ENCODE data around the gene MYBPH. TPM values are rescaled to one million over a fixed set of nuclear protein-coding genes. Genes with fewer than 3 reads are reported as not detected.

Gene MYBPH
- polyA plus RNA-seq, 2 donors: not detected

- H3K4me1 ChIP-seq (ENCODE audit: control insufficient read depth in 2 of 2, insufficient read depth in 2 of 2, low read length in 1 of 2): no peaks in the 10 kb centered on the region
- no peak overlapping the region for H3K4me3 ChIP-seq (ENCODE audit: low read depth in 1 of 2, low read length in 2 of 2)
- no peak overlapping the region for H3K27ac ChIP-seq (ENCODE audit: low read depth in 2 of 2, low read length in 1 of 2)
- no peaks in the 10 kb centered on the region for H3K27me3 ChIP-seq (ENCODE audit: control insufficient read depth in 1 of 2, insufficient read depth in 2 of 2, low read length in 2 of 2)
- 77 to 85% methylated on average over 7 of the region's 7 CpGs for WGBS, 2 donors
- no peaks in the 10 kb centered on the region for H3K9me3 ChIP-seq (ENCODE audit: control insufficient read depth in 2 of 2, insufficient read depth in 1 of 2, low read depth in 1 of 2, low read length in 1 of 2)
- H3K36me3 ChIP-seq (ENCODE audit: control insufficient read depth in 2 of 2, insufficient read depth in 2 of 2, low read length in 1 of 2): no peaks in the 10 kb centered on the region
Measured at GRCh38 chr1:203146537-203146936, 29.1 kb downstream of the MYBPH start.

GRCh38 chr1:203146042-203146369, 29.6 kb downstream of the MYBPH start:
- Histone ChIP-seq H3K4me3 (ENCODE audit: low read depth in 1 of 2, low read length in 2 of 2) (no peak overlapping the region), H3K4me1 (ENCODE audit: control insufficient read depth in 2 of 2, insufficient read depth in 2 of 2, low read length in 1 of 2) (no peaks in the 10 kb centered on the region), H3K27ac (ENCODE audit: low read depth in 2 of 2, low read length in 1 of 2) (no peak overlapping the region), H3K27me3 (ENCODE audit: control insufficient read depth in 1 of 2, insufficient read depth in 2 of 2, low read length in 2 of 2) (no peaks in the 10 kb centered on the region), H3K36me3 (ENCODE audit: control insufficient read depth in 2 of 2, insufficient read depth in 2 of 2, low read length in 1 of 2) (no peaks in the 10 kb centered on the region), H3K9me3 (ENCODE audit: control insufficient read depth in 2 of 2, insufficient read depth in 1 of 2, low read depth in 1 of 2, low read length in 1 of 2) (no peaks in the 10 kb centered on the region)
- 96 to 97% methylated on average over 2 of the region's 2 CpGs for WGBS, 2 donors

DNA sequence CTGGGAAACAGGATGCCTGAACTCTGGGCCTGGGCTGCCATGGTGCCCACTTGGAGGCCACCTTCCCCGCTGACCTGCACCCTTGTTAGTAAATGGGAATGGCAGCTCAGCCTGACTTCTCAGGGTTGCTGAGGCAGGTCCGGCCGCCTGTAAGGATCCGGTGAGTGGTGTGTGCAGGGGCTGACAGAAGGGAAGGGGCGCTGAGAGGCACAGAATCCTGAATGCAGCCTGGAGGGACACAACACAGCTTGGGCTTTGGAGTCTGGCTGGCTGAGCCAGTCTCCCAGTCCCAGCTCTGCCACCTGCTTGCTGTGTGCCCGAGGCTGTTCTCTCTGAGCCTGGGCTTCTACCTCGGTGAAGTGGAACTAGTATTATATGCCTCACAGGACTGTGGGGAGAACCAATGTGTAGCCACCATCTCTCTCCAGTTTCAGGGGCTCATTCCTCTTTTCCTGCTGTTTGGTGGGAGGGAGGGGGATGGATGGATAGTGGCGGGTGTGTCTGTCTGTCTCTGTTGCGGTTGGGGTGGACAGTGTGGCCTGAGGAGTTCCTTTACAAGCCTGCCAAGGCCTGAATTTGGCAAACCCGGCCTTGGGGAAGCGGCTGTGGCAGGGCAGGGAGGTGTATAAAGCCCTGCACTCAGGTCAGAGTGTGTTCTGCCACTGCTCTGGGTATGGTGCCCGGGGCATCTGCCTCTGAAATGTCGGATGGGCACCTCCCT, 30.1 kb downstream of the MYBPH start:
- H3K4me3 ChIP-seq (ENCODE audit: low read depth in 1 of 2, low read length in 2 of 2): no peak overlapping the region
- H3K9me3 ChIP-seq (ENCODE audit: control insufficient read depth in 2 of 2, insufficient read depth in 1 of 2, low read depth in 1 of 2, low read length in 1 of 2): no peaks in the 10 kb centered on the region
- no peaks in the 10 kb centered on the region for H3K4me1 ChIP-seq (ENCODE audit: control insufficient read depth in 2 of 2, insufficient read depth in 2 of 2, low read length in 1 of 2)
- 84 to 88% methylated on average over 13 of the region's 13 CpGs for WGBS, 2 donors
- no peaks in the 10 kb centered on the region for H3K27me3 ChIP-seq (ENCODE audit: control insufficient read depth in 1 of 2, insufficient read depth in 2 of 2, low read length in 2 of 2)
- H3K36me3 ChIP-seq (ENCODE audit: control insufficient read depth in 2 of 2, insufficient read depth in 2 of 2, low read length in 1 of 2): no peaks in the 10 kb centered on the region
- no peak overlapping the region for H3K27ac ChIP-seq (ENCODE audit: low read depth in 2 of 2, low read length in 1 of 2)

GRCh38 chr1:203144661-203145060, 31.0 kb downstream of the MYBPH start:
- Histone ChIP-seq H3K4me1 (ENCODE audit: control insufficient read depth in 2 of 2, insufficient read depth in 2 of 2, low read length in 1 of 2) (no peaks in the 10 kb centered on the region), H3K36me3 (ENCODE audit: control insufficient read depth in 2 of 2, insufficient read depth in 2 of 2, low read length in 1 of 2) (no peaks in the 10 kb centered on the region), H3K4me3 (ENCODE audit: low read depth in 1 of 2, low read length in 2 of 2) (no peak overlapping the region), H3K9me3 (ENCODE audit: control insufficient read depth in 2 of 2, insufficient read depth in 1 of 2, low read depth in 1 of 2, low read length in 1 of 2) (no peaks in the 10 kb centered on the region), H3K27ac (ENCODE audit: low read depth in 2 of 2, low read length in 1 of 2) (no peak overlapping the region), H3K27me3 (ENCODE audit: control insufficient read depth in 1 of 2, insufficient read depth in 2 of 2, low read length in 2 of 2) (no peaks in the 10 kb centered on the region)
- 60% methylated on average over 6 of the region's 6 CpGs for WGBS, 2 donors

GRCh38 chr1:203143641-203144040, 32.0 kb downstream of the MYBPH start:
- H3K27me3 ChIP-seq (ENCODE audit: control insufficient read depth in 1 of 2, insufficient read depth in 2 of 2, low read length in 2 of 2): no peaks in the 10 kb centered on the region
- no peaks in the 10 kb centered on the region for H3K36me3 ChIP-seq (ENCODE audit: control insufficient read depth in 2 of 2, insufficient read depth in 2 of 2, low read length in 1 of 2)
- no peaks in the 10 kb centered on the region for H3K9me3 ChIP-seq (ENCODE audit: control insufficient read depth in 2 of 2, insufficient read depth in 1 of 2, low read depth in 1 of 2, low read length in 1 of 2)
- H3K27ac ChIP-seq (ENCODE audit: low read depth in 2 of 2, low read length in 1 of 2): no peak overlapping the region
- 71 to 72% methylated on average over 11 of the region's 11 CpGs for WGBS, 2 donors
- H3K4me3 ChIP-seq (ENCODE audit: low read depth in 1 of 2, low read length in 2 of 2): no peak overlapping the region
- no peaks in the 10 kb centered on the region for H3K4me1 ChIP-seq (ENCODE audit: control insufficient read depth in 2 of 2, insufficient read depth in 2 of 2, low read length in 1 of 2)

DNA sequence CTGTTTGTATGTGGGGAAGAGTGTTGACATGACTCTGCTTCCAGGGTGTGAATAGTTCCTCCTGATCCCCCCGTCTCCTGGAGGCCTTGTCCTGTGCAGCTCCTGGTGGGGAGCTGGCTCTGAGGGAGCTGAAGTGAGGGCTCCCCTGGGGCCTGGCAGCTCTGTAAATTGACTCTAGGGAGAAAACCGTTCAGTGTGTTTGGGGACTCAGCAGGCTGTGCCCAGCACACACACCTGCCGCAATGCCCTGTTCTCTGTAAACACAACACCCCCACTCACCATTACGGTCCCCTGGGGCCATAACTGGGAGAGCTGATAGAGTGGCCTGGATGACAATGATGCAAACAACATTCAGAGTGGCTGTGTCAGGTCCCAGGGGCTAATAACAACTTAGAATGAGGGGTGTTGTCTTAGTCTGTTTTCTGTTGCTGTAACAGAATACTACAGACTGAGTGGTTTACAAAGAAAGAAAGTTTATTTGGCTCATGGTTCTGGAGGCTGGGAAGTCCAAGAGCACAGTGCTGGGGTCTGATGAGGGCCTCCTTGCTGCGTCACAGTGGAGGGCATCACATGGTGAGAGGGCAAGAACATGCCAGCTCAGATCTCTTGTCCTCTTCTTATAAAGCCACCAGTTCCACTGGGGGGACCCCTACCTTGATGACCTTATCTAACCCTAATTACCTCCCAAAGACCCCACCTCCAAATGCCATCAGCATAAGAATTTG, 32.8 kb downstream of the MYBPH start:
- Histone ChIP-seq H3K27me3 (ENCODE audit: control insufficient read depth in 1 of 2, insufficient read depth in 2 of 2, low read length in 2 of 2) (no peaks in the 10 kb centered on the region), H3K36me3 (ENCODE audit: control insufficient read depth in 2 of 2, insufficient read depth in 2 of 2, low read length in 1 of 2) (no peaks in the 10 kb centered on the region), H3K9me3 (ENCODE audit: control insufficient read depth in 2 of 2, insufficient read depth in 1 of 2, low read depth in 1 of 2, low read length in 1 of 2) (no peaks in the 10 kb centered on the region), H3K4me1 (ENCODE audit: control insufficient read depth in 2 of 2, insufficient read depth in 2 of 2, low read length in 1 of 2) (no peaks in the 10 kb centered on the region), H3K27ac (ENCODE audit: low read depth in 2 of 2, low read length in 1 of 2) (no peak overlapping the region), H3K4me3 (ENCODE audit: low read depth in 1 of 2, low read length in 2 of 2) (no peak overlapping the region)
- WGBS, 2 donors: 78 to 84% methylated on average over 5 of the region's 5 CpGs

DNA sequence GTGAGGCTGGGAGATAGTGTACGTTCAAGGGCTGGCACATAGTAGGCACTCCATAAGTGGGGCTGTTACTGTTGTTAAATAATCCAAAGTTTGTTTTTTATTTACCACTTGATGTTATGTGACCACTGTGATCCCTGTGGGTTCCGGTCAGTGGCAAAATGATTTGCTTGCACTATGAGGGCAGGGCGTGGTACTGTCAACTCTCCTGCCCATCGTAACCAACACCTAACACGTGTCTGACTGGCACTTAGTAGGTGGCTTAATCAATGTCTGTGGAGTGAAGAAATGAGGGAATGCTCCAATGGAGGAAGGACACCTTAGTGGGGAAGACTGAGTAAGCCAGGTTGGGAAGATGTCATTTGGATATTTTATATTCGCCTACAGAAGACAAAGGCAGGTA, 33.5 kb downstream of the MYBPH start:
- H3K4me1 ChIP-seq (ENCODE audit: control insufficient read depth in 2 of 2, insufficient read depth in 2 of 2, low read length in 1 of 2): no peaks in the 10 kb centered on the region
- H3K27me3 ChIP-seq (ENCODE audit: control insufficient read depth in 1 of 2, insufficient read depth in 2 of 2, low read length in 2 of 2): no peaks in the 10 kb centered on the region
- 85 to 89% methylated on average over 6 of the region's 6 CpGs for WGBS, 2 donors
- no peaks in the 10 kb centered on the region for H3K36me3 ChIP-seq (ENCODE audit: control insufficient read depth in 2 of 2, insufficient read depth in 2 of 2, low read length in 1 of 2)
- no peaks in the 10 kb centered on the region for H3K9me3 ChIP-seq (ENCODE audit: control insufficient read depth in 2 of 2, insufficient read depth in 1 of 2, low read depth in 1 of 2, low read length in 1 of 2)
- H3K27ac ChIP-seq (ENCODE audit: low read depth in 2 of 2, low read length in 1 of 2): no peak overlapping the region
- H3K4me3 ChIP-seq (ENCODE audit: low read depth in 1 of 2, low read length in 2 of 2): no peak overlapping the region

- Histone ChIP-seq H3K9me3 (ENCODE audit: control insufficient read depth in 2 of 2, insufficient read depth in 1 of 2, low read depth in 1 of 2, low read length in 1 of 2) (no peaks in the 10 kb centered on the region), H3K4me3 (ENCODE audit: low read depth in 1 of 2, low read length in 2 of 2) (no peak overlapping the region), H3K27me3 (ENCODE audit: control insufficient read depth in 1 of 2, insufficient read depth in 2 of 2, low read length in 2 of 2) (no peaks in the 10 kb centered on the region), H3K36me3 (ENCODE audit: control insufficient read depth in 2 of 2, insufficient read depth in 2 of 2, low read length in 1 of 2) (no peaks in the 10 kb centered on the region), H3K4me1 (ENCODE audit: control insufficient read depth in 2 of 2, insufficient read depth in 2 of 2, low read length in 1 of 2) (no peaks in the 10 kb centered on the region), H3K27ac (ENCODE audit: low read depth in 2 of 2, low read length in 1 of 2) (no peak overlapping the region)
- 64 to 71% methylated on average over 5 of the region's 5 CpGs for WGBS, 2 donors
Measured at GRCh38 chr1:203140743-203141520, 34.7 kb downstream of the MYBPH start.

GRCh38 chr1:203139976-203140475, 35.6 kb downstream of the MYBPH start:
- no peaks in the 10 kb centered on the region for H3K27me3 ChIP-seq (ENCODE audit: control insufficient read depth in 1 of 2, insufficient read depth in 2 of 2, low read length in 2 of 2)
- H3K9me3 ChIP-seq (ENCODE audit: control insufficient read depth in 2 of 2, insufficient read depth in 1 of 2, low read depth in 1 of 2, low read length in 1 of 2): no peaks in the 10 kb centered on the region
- no peaks in the 10 kb centered on the region for H3K36me3 ChIP-seq (ENCODE audit: control insufficient read depth in 2 of 2, insufficient read depth in 2 of 2, low read length in 1 of 2)
- 84 to 87% methylated on average over 8 of the region's 8 CpGs for WGBS, 2 donors
- no peak overlapping the region for H3K4me3 ChIP-seq (ENCODE audit: low read depth in 1 of 2, low read length in 2 of 2)
- H3K27ac ChIP-seq (ENCODE audit: low read depth in 2 of 2, low read length in 1 of 2): no peak overlapping the region
- no peaks in the 10 kb centered on the region for H3K4me1 ChIP-seq (ENCODE audit: control insufficient read depth in 2 of 2, insufficient read depth in 2 of 2, low read length in 1 of 2)
